HEK293 (cell line): ENCODE measurements around the gene HIRIP3.

Experiments
- BCL11B ChIP-seq: fragments of 450-650 bp; formaldehyde crosslinking; IDR thresholded peaks from 2 replicates; pipeline ENCODE4 v1.5.1; 2016; ENCODE audit warnings: low read depth, missing biosample characterization, missing genetic modification characterization
- GFI1B ChIP-seq: fragments of 450-650 bp; formaldehyde crosslinking; IDR thresholded peaks from 2 replicates; pipeline ENCODE4 v1.5.1; 2016; ENCODE audit warnings: missing biosample characterization, missing genetic modification characterization
- GLIS1 ChIP-seq: fragments of 450-650 bp; formaldehyde crosslinking; IDR thresholded peaks from 2 replicates; pipeline ENCODE4 v1.5.1; 2016; ENCODE audit warnings: missing biosample characterization, missing genetic modification characterization
- IKZF3 ChIP-seq: fragments of 450-650 bp; IDR thresholded peaks from 2 replicates; pipeline ENCODE4 v1.5.0; 2018; ENCODE audit warnings: missing biosample characterization, mild to moderate bottlenecking, missing genetic modification characterization, moderate library complexity
- KLF1 ChIP-seq: fragments of 450-650 bp; formaldehyde crosslinking; IDR thresholded peaks from 2 replicates; pipeline ENCODE4 v1.5.1; 2016; ENCODE audit warnings: missing biosample characterization, missing genetic modification characterization
- KLF9 ChIP-seq: fragments of 450-650 bp; formaldehyde crosslinking; IDR thresholded peaks from 2 replicates; pipeline ENCODE4 v1.5.1; 2016; ENCODE audit warnings: missing biosample characterization, missing genetic modification characterization, low read depth
- RBAK ChIP-seq: fragments of 450-650 bp; formaldehyde crosslinking; IDR thresholded peaks from 2 replicates; pipeline ENCODE4 v1.5.1; 2016; ENCODE audit warnings: missing biosample characterization, missing genetic modification characterization
- SP7 ChIP-seq: fragments of 450-650 bp; formaldehyde crosslinking; IDR thresholded peaks from 2 replicates; pipeline ENCODE4 v1.5.1; 2016; ENCODE audit warnings: missing biosample characterization, missing genetic modification characterization
- TRIM28 ChIP-seq: IDR thresholded peaks from 2 replicates; pipeline ENCODE4 v1.6.1; 2011; ENCODE audit warnings: low read length, control low read depth, borderline replicate concordance
- ZBTB17 ChIP-seq: fragments of 450-650 bp; formaldehyde crosslinking; IDR thresholded peaks from 2 replicates; pipeline ENCODE4 v1.5.1; 2016; ENCODE audit warnings: missing biosample characterization, missing genetic modification characterization
- ZIC2 ChIP-seq: fragments of 450-650 bp; formaldehyde crosslinking; IDR thresholded peaks from 2 replicates; pipeline ENCODE4 v1.5.1; 2016; ENCODE audit warnings: missing biosample characterization, missing genetic modification characterization
- ZNF114 ChIP-seq: fragments of 450-650 bp; formaldehyde crosslinking; IDR thresholded peaks from 2 replicates; pipeline ENCODE4 v1.5.0; 2017; ENCODE audit warnings: missing biosample characterization, missing genetic modification characterization
- ZNF132 ChIP-seq: fragments of 450-650 bp; formaldehyde crosslinking; IDR thresholded peaks from 2 replicates; pipeline ENCODE4 v1.5.1; 2017; ENCODE audit warnings: missing biosample characterization, missing genetic modification characterization, borderline replicate concordance
- ZNF175 ChIP-seq: fragments of 450-650 bp; formaldehyde crosslinking; IDR thresholded peaks from 2 replicates; pipeline ENCODE4 v1.5.1; 2016; ENCODE audit warnings: missing biosample characterization, missing genetic modification characterization
- ZNF221 ChIP-seq: fragments of 450-650 bp; formaldehyde crosslinking; IDR thresholded peaks from 2 replicates; pipeline ENCODE4 v1.5.1; 2017; ENCODE audit warnings: missing biosample characterization, missing genetic modification characterization, borderline replicate concordance
- ZNF335 ChIP-seq: fragments of 450-650 bp; formaldehyde crosslinking; conservative IDR thresholded peaks from 2 replicates; pipeline ENCODE4 v1.5.1; 2016; ENCODE audit warnings: missing biosample characterization, missing genetic modification characterization
- ZNF426 ChIP-seq: fragments of 450-650 bp; formaldehyde crosslinking; IDR thresholded peaks from 2 replicates; pipeline ENCODE4 v1.5.1; 2017; ENCODE audit warnings: missing biosample characterization, missing genetic modification characterization, mild to moderate bottlenecking, inconsistent platforms, moderate library complexity
- ZNF501 ChIP-seq: fragments of 450-650 bp; formaldehyde crosslinking; IDR thresholded peaks from 2 replicates; pipeline ENCODE4 v1.5.1; 2016; ENCODE audit warnings: missing biosample characterization, missing genetic modification characterization
- ZNF621 ChIP-seq: fragments of 450-650 bp; formaldehyde crosslinking; IDR thresholded peaks from 2 replicates; pipeline ENCODE4 v1.5.1; 2017; ENCODE audit warnings: missing biosample characterization, missing genetic modification characterization
- ZNF654 ChIP-seq: fragments of 450-650 bp; formaldehyde crosslinking; IDR thresholded peaks from 2 replicates; pipeline ENCODE4 v1.5.1; 2016; ENCODE audit warnings: low read depth, missing biosample characterization, missing genetic modification characterization
- ZNF660 ChIP-seq: fragments of 450-650 bp; IDR thresholded peaks from 2 replicates; pipeline ENCODE4 v1.5.1; 2018; ENCODE audit warnings: missing biosample characterization, mild to moderate bottlenecking, missing genetic modification characterization
- ZNF701 ChIP-seq: fragments of 450-650 bp; formaldehyde crosslinking; IDR thresholded peaks from 2 replicates; pipeline ENCODE4 v1.5.1; 2016; ENCODE audit warnings: missing biosample characterization, missing genetic modification characterization
- ZNF830 ChIP-seq: fragments of 450-650 bp; IDR thresholded peaks from 2 replicates; pipeline ENCODE4 v1.5.0; 2018; ENCODE audit warnings: missing biosample characterization, missing genetic modification characterization, low read depth, mild to moderate bottlenecking, moderate library complexity
- ZNF837 ChIP-seq: fragments of 450-650 bp; formaldehyde crosslinking; IDR thresholded peaks from 2 replicates; pipeline ENCODE4 v1.5.1; 2016; ENCODE audit warnings: missing biosample characterization, missing genetic modification characterization
- ZSCAN16 ChIP-seq: fragments of 450-650 bp; formaldehyde crosslinking; IDR thresholded peaks from 2 replicates; pipeline ENCODE4 v1.5.1; 2016; ENCODE audit warnings: missing biosample characterization, missing genetic modification characterization
- TF ChIP-seq, protein P1 (sequence below): IDR thresholded peaks from 2 replicates; pipeline ENCODE4 v1.6.1; 2011; ENCODE audit warnings: mild to moderate bottlenecking, low read depth, low read length, borderline replicate concordance
- TF ChIP-seq, protein P2 (sequence below): fragments of 450-650 bp; formaldehyde crosslinking; conservative IDR thresholded peaks from 2 replicates; pipeline ENCODE4 v1.5.1; 2016; ENCODE audit warnings: low read depth, missing biosample characterization, missing genetic modification characterization
- TF ChIP-seq, protein P3 (sequence below): fragments of 450-650 bp; formaldehyde crosslinking; IDR thresholded peaks from 2 replicates; pipeline ENCODE4 v1.5.1; 2016; ENCODE audit warnings: missing biosample characterization, missing genetic modification characterization
- TF ChIP-seq, protein P4 (sequence below): fragments of 450-650 bp; formaldehyde crosslinking; IDR thresholded peaks from 2 replicates; pipeline ENCODE4 v1.5.1; 2017; ENCODE audit warnings: missing biosample characterization, missing genetic modification characterization

The HIRIP3 gene

DNA sequence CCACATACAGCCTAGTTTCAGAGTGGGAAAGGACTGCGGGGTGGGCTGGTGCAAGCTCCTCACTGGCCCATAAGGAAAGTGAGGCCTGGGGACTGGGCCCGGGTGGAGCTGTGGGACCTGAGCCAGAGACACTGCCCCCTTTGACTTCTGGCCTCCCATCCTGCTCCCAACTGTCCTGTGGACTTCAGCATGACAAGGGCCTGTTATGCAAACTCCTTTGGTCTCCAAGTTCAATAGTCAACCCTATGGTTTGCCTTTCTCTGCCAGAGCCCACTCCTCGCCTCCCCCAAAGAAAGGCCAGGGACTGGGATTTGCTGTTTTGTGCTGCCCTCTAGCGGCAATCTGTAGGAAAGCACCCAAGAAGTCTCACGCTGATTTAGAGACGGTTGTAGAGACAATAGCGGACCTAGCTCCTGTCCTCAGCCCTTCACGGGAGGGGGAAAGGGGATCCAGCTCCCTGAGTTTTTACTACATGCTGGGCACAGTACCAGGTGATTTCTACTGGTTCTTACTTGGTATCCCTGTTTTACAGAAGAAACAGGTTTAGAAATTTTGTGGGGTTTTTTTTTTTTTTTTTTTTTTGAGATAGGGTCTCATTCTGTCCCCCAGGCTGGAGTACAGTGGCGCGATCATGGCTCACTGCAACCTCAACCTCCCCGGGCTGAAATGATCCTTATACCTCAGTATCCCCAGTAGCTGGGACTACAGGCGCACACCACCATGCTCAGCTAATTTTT lies 36.8 kb upstream of the HIRIP3 start (continued):
- no peak for TF ChIP-seq ZNF114
- TF ChIP-seq ZIC2 (tag by site-specific recombination): 0 out of 2 replicates have a peak, but pooled peaks have one; percentile 11
- no peak for TF ChIP-seq ZNF621 (tag by site-specific recombination)
- TF ChIP-seq ZNF660: peak; percentile 82
- TF ChIP-seq RBAK (tag by site-specific recombination): no peak
- TF ChIP-seq KLF9: 0 out of 2 replicates have a peak, but pooled peaks have one; percentile 10
- peak; percentile 99 for TF ChIP-seq ZNF654 (tag by site-specific recombination)
- TF ChIP-seq BCL11B (tag by site-specific recombination): no peak
- TF ChIP-seq ZNF501 (tag by site-specific recombination): no peak
- peak; percentile 16; the same call in 1 of the 2 replicates for TF ChIP-seq GLIS1 (tag by site-specific recombination)
- no peak for TF ChIP-seq ZNF221 (tag by site-specific recombination)
- no peak for TF ChIP-seq ZNF132 (tag by site-specific recombination)
- TF ChIP-seq, protein P1, sequence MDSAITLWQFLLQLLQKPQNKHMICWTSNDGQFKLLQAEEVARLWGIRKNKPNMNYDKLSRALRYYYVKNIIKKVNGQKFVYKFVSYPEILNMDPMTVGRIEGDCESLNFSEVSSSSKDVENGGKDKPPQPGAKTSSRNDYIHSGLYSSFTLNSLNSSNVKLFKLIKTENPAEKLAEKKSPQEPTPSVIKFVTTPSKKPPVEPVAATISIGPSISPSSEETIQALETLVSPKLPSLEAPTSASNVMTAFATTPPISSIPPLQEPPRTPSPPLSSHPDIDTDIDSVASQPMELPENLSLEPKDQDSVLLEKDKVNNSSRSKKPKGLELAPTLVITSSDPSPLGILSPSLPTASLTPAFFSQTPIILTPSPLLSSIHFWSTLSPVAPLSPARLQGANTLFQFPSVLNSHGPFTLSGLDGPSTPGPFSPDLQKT: no peak
- TF ChIP-seq ZNF426 (tag by site-specific recombination): no peak
- no peak for TF ChIP-seq ZBTB17 (tag by site-specific recombination)
- no peak for TF ChIP-seq ZNF830 (tag by site-specific recombination)
- no peak for TF ChIP-seq GFI1B (tag by site-specific recombination)
- no peak for TF ChIP-seq ZSCAN16 (tag by site-specific recombination)
- TF ChIP-seq, protein P2, sequence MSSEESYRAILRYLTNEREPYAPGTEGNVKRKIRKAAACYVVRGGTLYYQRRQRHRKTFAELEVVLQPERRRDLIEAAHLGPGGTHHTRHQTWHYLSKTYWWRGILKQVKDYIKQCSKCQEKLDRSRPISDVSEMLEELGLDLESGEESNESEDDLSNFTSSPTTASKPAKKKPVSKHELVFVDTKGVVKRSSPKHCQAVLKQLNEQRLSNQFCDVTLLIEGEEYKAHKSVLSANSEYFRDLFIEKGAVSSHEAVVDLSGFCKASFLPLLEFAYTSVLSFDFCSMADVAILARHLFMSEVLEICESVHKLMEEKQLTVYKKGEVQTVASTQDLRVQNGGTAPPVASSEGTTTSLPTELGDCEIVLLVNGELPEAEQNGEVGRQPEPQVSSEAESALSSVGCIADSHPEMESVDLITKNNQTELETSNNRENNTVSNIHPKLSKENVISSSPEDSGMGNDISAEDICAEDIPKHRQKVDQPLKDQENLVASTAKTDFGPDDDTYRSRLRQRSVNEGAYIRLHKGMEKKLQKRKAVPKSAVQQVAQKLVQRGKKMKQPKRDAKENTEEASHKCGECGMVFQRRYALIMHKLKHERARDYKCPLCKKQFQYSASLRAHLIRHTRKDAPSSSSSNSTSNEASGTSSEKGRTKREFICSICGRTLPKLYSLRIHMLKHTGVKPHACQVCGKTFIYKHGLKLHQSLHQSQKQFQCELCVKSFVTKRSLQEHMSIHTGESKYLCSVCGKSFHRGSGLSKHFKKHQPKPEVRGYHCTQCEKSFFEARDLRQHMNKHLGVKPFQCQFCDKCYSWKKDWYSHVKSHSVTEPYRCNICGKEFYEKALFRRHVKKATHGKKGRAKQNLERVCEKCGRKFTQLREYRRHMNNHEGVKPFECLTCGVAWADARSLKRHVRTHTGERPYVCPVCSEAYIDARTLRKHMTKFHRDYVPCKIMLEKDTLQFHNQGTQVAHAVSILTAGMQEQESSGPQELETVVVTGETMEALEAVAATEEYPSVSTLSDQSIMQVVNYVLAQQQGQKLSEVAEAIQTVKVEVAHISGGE: no peak
- no peak for TF ChIP-seq ZNF701 (tag by site-specific recombination)
- no peak for TF ChIP-seq ZNF837
- TF ChIP-seq, protein P3, sequence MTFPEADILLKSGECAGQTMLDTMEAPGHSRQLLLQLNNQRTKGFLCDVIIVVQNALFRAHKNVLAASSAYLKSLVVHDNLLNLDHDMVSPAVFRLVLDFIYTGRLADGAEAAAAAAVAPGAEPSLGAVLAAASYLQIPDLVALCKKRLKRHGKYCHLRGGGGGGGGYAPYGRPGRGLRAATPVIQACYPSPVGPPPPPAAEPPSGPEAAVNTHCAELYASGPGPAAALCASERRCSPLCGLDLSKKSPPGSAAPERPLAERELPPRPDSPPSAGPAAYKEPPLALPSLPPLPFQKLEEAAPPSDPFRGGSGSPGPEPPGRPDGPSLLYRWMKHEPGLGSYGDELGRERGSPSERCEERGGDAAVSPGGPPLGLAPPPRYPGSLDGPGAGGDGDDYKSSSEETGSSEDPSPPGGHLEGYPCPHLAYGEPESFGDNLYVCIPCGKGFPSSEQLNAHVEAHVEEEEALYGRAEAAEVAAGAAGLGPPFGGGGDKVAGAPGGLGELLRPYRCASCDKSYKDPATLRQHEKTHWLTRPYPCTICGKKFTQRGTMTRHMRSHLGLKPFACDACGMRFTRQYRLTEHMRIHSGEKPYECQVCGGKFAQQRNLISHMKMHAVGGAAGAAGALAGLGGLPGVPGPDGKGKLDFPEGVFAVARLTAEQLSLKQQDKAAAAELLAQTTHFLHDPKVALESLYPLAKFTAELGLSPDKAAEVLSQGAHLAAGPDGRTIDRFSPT (tag by site-specific recombination): no peak
- TF ChIP-seq KLF1: no peak
- TF ChIP-seq TRIM28: no peak
- peak; percentile 35 for TF ChIP-seq SP7
- TF ChIP-seq, protein P4, sequence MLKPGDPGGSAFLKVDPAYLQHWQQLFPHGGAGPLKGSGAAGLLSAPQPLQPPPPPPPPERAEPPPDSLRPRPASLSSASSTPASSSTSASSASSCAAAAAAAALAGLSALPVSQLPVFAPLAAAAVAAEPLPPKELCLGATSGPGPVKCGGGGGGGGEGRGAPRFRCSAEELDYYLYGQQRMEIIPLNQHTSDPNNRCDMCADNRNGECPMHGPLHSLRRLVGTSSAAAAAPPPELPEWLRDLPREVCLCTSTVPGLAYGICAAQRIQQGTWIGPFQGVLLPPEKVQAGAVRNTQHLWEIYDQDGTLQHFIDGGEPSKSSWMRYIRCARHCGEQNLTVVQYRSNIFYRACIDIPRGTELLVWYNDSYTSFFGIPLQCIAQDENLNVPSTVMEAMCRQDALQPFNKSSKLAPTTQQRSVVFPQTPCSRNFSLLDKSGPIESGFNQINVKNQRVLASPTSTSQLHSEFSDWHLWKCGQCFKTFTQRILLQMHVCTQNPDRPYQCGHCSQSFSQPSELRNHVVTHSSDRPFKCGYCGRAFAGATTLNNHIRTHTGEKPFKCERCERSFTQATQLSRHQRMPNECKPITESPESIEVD (tag by site-specific recombination): no peak
- TF ChIP-seq ZNF335 (tag by site-specific recombination): peak; percentile 36; the same call in 1 of the 2 replicates
- TF ChIP-seq IKZF3: no peak
- no peak for TF ChIP-seq ZNF175 (tag by site-specific recombination)
- TF ChIP-seq, all 188 proteins: peak for 15
